ENCODE results near the gene DMPK.

GRCh38 chr19:45742969-45743368 lies 39.3 kb downstream of the DMPK start:
- TF ChIP-seq RAD21 (IDR thresholded peaks at IDR 0.05; ENCODE audit: low read length) (no peak), CTCF (conservative IDR thresholded peaks at IDR 0.05; ENCODE audit: low read depth, low read length) (no peak), POLR2A (IDR thresholded peaks at IDR 0.05; ENCODE audit: low read depth, low read length) (no peak), SMC3 (IDR thresholded peaks at IDR 0.05; ENCODE audit: low read depth, low read length) (no peak), RCOR1 (IDR thresholded peaks at IDR 0.05; ENCODE audit: insufficient replicate concordance, low read length) (no peak)
